GM18520 (cell line): Measurements from ENCODE around the gene PELI1.

Source experiments
- ATAC-seq: cut with Tn5 transposase; IDR thresholded peaks from one replicate; pipeline ENCODE4 v1.9.1; 2021; ENCODE audit not compliant: unreplicated experiment

Gene PELI1

DNA sequence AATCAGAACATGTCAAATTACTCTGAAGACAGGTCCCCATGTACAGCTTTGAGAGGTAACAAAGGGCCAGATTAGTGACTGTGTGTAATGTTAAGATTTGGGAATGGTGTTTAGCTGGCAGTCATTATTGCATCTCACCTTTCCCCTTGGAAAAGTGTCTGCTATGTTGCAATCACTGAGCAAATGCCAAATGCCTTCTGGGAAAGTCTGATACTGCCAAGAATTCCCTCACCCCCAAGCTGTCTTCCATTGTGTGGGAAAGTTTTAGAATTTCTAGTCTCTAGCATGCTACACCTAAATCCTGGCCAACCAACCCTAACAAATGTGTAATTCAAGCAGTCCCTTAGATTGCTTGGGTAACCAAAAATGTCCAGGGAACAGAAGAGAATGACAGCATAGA, 13.6 kb upstream of the PELI1 start:
- ATAC-seq = no peak

DNA sequence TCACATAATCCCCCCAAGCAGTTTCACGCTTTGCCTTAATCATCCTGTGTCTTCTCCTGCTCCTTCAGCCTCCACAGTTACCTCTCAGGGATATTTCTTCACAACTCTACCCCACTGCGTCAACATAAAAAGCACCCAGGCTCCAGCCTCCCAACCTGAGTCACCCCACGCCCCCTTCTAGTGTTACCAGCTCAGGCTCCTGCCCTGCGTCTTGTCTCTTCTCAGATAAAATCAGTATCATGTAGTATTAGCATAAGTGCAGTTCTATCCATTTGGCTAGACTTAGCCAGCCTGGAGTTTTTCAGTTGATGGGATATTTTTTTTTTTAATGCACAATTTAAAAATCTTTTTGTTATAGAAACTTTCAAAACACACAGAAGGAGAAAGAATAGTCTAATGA, 9.6 kb upstream of the PELI1 start:
- no peak for ATAC-seq

DNA sequence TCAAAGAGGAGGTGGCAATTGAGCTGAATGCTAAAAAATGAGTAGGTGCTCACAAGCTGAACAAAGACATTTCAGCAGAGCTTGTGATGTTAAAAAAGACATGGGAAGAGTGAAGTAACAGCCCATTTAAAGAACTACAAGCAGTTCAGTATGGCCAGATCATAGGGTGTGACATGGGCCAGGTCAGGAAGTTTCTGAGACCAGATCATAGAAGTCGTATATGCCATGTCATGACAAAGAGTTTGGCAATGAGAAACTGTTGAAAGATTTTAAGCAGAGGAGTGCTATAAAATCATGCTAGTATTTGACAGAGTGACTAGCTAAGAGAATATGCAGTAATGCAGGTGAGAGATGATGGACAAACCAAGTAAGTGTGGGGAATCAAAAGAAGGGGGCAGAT, 7.3 kb upstream of the PELI1 start:
- no peak for ATAC-seq

DNA sequence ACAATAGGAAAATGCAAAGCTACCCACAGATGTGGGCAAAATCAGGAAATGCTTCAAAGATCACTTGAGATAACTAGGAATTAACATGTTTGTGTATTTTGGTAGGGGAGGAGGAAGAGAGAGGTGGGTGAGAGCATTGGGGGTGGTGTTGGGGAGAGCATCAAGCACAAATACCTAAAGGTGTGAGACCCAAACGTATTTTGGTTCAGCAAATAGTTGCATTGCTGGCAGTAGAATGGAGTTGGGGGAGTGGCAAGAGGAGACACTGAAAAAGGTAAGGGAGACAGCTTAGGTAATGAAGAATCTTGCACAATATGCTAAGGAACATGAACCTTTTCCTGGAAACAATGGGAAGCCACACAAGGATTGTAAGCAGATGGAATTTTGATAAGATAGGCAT, 1.5 kb upstream of the PELI1 start:
- no peak for ATAC-seq

GRCh38 chr2:64145119-64145518, 899 bp upstream of the PELI1 start:
- no peak for ATAC-seq

- no peak for ATAC-seq
These were observed 807 bp downstream of the PELI1 start for GRCh38 chr2:64143169-64144056.

- no peak for ATAC-seq
These were observed 1.5 kb downstream of the PELI1 start for GRCh38 chr2:64142741-64143168.

- no peak for ATAC-seq
These were observed 2.4 kb downstream of the PELI1 start for GRCh38 chr2:64141674-64142405.

DNA sequence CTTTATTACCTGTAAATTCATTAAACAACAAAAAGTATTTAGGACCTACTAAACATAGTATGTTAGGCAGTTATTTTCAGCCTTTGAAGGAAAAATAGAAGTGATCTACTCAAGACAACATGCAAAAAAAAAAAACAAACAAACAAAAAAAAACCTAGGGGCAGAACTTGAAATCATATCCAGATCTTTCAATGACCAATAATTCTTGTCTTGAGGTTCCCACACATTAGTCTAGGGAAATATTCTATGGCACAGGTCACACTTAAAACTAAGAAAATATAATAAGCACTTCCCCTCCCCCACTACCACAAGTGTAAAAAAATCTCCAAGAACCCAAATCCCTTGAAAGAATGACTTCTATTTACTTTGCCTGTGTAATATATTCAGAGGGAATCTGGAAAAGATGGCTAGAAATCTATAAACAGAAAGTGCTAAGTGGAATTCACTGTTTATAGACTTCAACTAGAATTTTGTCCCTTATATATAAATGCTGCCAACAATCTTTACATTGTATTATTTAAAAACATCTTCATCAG, 3.5 kb downstream of the PELI1 start:
- no peak for ATAC-seq

- no peak for ATAC-seq
These were observed 4.3 kb downstream of the PELI1 start for GRCh38 chr2:64139956-64140355.

DNA sequence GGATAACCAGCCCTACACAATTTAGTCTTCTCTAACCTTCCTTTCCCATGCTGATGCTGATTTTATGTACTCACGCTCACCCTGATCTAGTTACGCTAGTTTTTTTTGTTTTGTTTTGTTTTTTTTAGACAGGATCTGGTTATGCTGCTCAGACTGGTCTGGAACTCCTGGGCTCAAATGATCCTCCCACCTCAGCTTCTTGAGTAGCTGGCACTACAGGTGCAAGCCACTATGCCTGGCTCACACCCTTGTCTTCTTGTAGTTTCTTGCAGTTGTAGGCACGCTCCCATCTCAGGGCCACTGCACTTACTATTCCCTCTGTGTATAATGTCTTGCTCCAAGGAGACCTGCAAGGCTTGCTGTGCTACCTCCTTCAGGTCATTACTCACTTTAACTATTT, 6.2 kb downstream of the PELI1 start:
- no peak for ATAC-seq

GRCh38 chr2:64137567-64137966, 6.7 kb downstream of the PELI1 start:
- ATAC-seq = no peak

DNA sequence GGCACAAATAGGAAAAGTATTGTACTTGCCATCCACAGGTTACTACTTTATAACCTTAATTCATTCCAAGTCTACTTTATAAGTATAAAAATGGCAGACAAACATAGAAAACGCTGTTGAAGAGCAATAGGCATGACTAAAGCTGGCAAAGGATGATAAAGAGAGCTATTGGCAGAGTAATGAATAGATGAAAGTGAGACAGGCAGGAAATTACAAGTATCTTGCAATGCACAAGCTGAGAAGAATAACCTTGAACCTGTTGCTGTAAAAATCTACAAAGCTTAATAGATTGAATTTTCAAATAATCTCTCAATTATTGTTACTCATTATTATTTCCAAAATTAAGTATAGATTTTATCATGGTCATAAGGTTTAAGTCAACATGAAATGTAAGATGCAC, 8.8 kb downstream of the PELI1 start:
- no peak for ATAC-seq

- no peak for ATAC-seq
These were observed 9.4 kb downstream of the PELI1 start for GRCh38 chr2:64134813-64135212.

GRCh38 chr2:64133828-64134227, 10.4 kb downstream of the PELI1 start:
- ATAC-seq = no peak

DNA sequence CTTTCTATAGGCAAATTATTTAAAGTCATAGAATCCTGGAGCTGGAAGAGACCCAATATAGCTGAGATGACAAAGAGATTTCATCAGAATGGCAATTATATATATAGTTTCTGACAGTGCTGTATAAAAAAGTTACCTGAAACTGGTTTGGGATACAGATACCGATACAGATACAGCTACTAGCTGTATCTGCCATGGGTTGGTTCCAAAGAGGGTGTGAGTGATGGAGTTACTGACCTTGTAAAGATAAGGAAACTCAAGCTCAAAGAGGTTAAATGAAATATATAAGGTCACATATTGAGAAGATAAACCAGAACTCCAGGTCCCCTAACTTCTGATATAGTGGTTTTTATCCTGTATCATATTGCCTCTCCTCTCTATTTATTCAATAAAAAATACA, 10.9 kb downstream of the PELI1 start:
- no peak for ATAC-seq

- ATAC-seq = no peak
These were observed 13.9 kb downstream of the PELI1 start for GRCh38 chr2:64130333-64130732.

GRCh38 chr2:64128943-64129391, 15.3 kb downstream of the PELI1 start:
- ATAC-seq = no peak

- ATAC-seq = no peak
These were observed 15.8 kb downstream of the PELI1 start for GRCh38 chr2:64128406-64128805.

GRCh38 chr2:64127119-64127518, 17.1 kb downstream of the PELI1 start:
- ATAC-seq = no peak

GRCh38 chr2:64126601-64127000, 17.6 kb downstream of the PELI1 start:
- ATAC-seq = no peak

- ATAC-seq = no peak
These were observed 19.6 kb downstream of the PELI1 start for GRCh38 chr2:64124571-64124970.
